ENCODE measurements around the gene AP1G2.

The AP1G2 gene

DNA sequence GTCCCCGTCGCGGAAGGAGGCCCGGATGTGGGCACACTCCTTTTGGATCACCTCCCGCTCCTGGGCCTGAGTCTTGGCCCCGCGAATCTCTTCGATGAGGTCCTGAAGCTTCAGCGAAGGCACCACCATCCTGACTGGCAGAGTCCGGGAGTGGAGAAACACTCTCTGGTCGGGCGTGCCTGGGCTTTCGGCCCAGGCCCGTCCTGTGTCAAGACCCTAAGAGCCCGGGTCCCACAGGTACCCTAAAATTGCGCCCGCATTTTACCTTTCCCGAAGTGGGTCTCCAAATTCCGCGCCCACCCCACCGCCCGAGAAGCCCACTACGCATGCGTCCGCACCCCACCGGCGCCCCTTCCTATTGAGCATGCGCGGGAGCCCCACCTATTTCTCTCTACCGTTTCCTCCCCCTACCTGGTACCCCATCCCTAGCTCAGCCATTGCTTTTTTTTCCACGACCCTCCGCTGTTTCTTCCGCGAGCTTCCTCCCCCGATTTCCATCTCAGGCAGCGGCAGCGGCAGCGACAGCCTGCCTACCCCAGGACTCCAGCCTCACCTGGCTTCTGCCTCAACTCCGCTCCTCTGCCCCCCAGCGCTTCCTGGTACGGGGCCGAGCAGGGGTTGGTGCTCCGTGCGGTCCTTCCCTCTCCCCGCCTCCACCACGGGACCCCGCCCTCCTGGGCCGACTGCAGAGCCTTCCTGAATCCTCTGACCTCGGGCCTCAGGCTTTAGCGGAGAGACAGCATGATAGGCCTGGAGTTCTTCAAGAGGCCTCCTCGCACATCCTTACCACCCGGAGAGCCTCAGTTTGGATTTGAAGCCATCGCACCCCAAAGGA, at the start of gene AP1G2:
AP1G2 (minus strand) TSS at position 606 of the 835 bp plus-strand sequence; CDS start at position 129, 477 bp downstream.
- peak within 1 kb of the TSS; percentile 61 for H3K4me3 ChIP-seq (ENCODE audit: control insufficient read depth, low read depth, low read length)
- no peak for TF ChIP-seq CTCF (conservative IDR thresholded peaks at IDR 0.05; ENCODE audit: control insufficient read depth, insufficient read depth, low read depth, low read length)
- peak; percentile 50 for DNase-seq (ENCODE audit: low read depth)

DNA sequence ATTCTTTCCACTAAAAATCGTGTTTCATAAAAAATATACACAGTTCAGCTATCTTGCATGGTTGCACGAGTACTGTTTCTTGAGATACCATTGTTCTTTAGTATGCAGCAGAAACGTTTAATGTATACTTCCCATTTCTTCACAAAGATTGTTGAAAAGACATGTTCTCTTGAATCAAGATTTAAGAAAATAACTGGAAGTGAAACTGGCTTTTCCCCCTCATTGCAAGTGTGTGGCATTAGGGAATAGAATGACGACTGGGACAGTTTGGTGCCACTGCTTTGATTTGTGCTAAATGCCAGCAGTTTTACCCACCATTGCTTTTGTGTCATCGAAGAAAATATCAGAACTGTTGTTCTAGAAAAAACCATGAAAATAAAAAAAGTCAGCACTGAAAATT, 48.3 kb upstream of the AP1G2 start:
- TF ChIP-seq CTCF (conservative IDR thresholded peaks at IDR 0.05; ENCODE audit: control insufficient read depth, insufficient read depth, low read depth, low read length): no peak
- DNase-seq (ENCODE audit: low read depth): no peak

GRCh38 chr14:23614395-23614828, 46.8 kb upstream of the AP1G2 start:
- no peak for DNase-seq (ENCODE audit: low read depth)
- no peak overlapping the region for H3K4me3 ChIP-seq (ENCODE audit: control insufficient read depth, low read depth, low read length)
- TF ChIP-seq CTCF (conservative IDR thresholded peaks at IDR 0.05; ENCODE audit: control insufficient read depth, insufficient read depth, low read depth, low read length): no peak

More for the DNA sequence above, 48.3 kb upstream of the AP1G2 start:
- H3K4me3 ChIP-seq (ENCODE audit: control insufficient read depth, low read depth, low read length): no peak overlapping the region

DNA sequence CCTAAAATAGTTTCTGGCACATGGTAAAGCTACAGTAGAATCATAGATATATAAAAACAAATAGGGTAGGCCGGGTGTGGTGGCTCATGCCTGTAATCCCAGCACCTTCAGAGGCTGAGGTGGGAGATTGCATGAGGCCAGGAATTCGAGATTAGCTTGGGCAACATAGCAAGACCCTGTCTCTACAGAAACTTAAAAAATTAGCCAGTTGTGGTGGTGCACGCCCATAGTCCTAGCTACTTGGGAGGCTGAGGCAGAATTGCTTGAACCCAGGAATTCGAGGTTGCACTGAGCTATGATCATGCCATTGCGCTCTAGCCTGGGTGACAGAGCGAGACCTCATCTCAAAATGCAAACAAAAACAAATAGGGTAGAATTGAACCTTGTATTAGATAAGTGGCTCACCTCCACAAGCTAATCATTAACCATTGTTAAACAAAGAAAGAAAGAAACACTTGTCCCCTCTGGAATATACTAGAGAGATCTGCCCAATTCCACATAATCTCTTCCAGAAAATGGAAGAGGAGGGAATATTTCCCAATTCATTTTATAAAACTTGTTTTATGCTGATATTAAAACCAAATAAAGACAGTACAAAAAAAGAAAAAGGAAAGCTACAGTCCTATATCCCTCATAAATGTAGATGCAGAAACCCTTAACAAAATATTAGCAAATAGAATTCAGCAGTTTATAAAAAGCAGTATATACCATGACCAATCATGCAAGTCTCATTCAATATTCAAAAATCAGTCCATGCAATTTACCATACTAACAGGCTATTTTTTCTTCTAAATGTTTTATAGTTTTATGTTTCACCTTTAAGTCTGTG, 45.9 kb upstream of the AP1G2 start:
- TF ChIP-seq CTCF (conservative IDR thresholded peaks at IDR 0.05; ENCODE audit: control insufficient read depth, insufficient read depth, low read depth, low read length): no peak
- no peak overlapping the region for H3K4me3 ChIP-seq (ENCODE audit: control insufficient read depth, low read depth, low read length)
- DNase-seq (ENCODE audit: low read depth): no peak

DNA sequence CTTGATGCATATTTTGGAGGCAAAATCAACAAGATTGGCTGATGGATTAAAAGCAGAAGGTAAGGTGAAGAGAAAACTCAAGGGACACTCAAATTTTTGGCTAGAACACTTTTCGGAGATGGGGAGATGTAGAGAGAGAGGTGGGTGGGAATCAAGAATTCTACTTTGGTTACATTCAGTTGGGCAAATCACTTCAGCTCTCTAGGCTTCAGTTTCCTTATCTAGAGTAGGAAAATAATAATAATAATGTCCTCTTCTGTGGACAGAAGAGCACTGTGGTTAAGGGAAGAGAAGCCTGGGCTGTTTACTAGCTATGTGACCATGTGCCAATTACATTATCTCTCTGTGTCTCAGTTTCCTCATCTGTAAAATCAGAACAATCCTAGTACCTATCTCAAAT, 45.2 kb upstream of the AP1G2 start:
- TF ChIP-seq CTCF (conservative IDR thresholded peaks at IDR 0.05; ENCODE audit: control insufficient read depth, insufficient read depth, low read depth, low read length): no peak
- H3K4me3 ChIP-seq (ENCODE audit: control insufficient read depth, low read depth, low read length): no peak overlapping the region
- DNase-seq (ENCODE audit: low read depth): no peak

DNA sequence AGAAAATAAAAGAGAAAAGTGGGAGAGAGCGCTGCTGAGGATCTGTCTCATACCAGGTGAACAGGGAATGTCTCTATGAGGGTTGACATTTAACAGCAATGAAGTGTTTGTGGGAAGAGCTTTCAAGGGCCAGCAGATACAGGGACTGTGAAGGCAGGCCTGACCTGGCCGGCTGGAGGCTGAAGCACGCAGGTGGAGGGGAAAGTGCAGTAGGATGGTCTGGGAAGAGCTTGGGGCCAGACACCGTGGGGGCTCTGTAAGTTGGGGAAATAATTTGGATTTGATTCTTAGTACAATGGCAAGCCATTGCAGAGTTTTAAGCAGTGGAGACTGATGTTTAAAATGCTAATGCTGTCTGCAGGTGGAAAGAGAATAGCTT, 44.8 kb upstream of the AP1G2 start:
- no peak for TF ChIP-seq CTCF (conservative IDR thresholded peaks at IDR 0.05; ENCODE audit: control insufficient read depth, insufficient read depth, low read depth, low read length)
- DNase-seq (ENCODE audit: low read depth): no peak
- no peak overlapping the region for H3K4me3 ChIP-seq (ENCODE audit: control insufficient read depth, low read depth, low read length)

Data from fibroblast of mammary gland (primary cell).